Subcutaneous abdominal adipose tissue (tissue), 5 donors: ENCODE results near the gene CTDNEP1.

Experiments used
- H3K27ac ChIP-seq: one replicate; pipeline ENCODE4 v1.7.0; 2013; ENCODE audit warnings: low read depth, mild to moderate bottlenecking, inconsistent platforms, low read length, moderate library complexity
- H3K27me3 ChIP-seq, 5 donors: one replicate each; pipeline ENCODE4 v1.7.0; 2013; ENCODE audit warnings: low read length in 5 of 5, inconsistent platforms in 1 of 5; ENCODE audit not compliant: control insufficient read depth in 5 of 5, insufficient read depth in 4 of 5
- H3K36me3 ChIP-seq, 5 donors: one replicate each; pipeline ENCODE4 v1.7.0; 2013; ENCODE audit warnings: low read length in 5 of 5; ENCODE audit not compliant: control insufficient read depth in 5 of 5, insufficient read depth in 5 of 5
- H3K4me1 ChIP-seq, 5 donors: one replicate each; pipeline ENCODE4 v1.7.0; 2013; ENCODE audit warnings: low read length in 5 of 5, mild to moderate bottlenecking in 3 of 5, moderate library complexity in 1 of 5; ENCODE audit not compliant: control insufficient read depth in 5 of 5, insufficient read depth in 5 of 5
- H3K4me3 ChIP-seq, 5 donors: one replicate each; pipeline ENCODE4 v1.7.0; 2013; ENCODE audit warnings: low read length in 5 of 5, low read depth in 1 of 5
- H3K9ac ChIP-seq, 5 donors: one replicate each; pipeline ENCODE4 v1.7.0; 2013; ENCODE audit warnings: low read length in 5 of 5, mild to moderate bottlenecking in 4 of 5, moderate library complexity in 3 of 5
- H3K9me3 ChIP-seq, 5 donors: one replicate each; pipeline ENCODE4 v1.7.0; 2013; ENCODE audit warnings: low read length in 5 of 5; ENCODE audit not compliant: control insufficient read depth in 5 of 5
- donor health status: healthy.
- donor health status: healthy.
- donor health status: healthy.
- donor health status: healthy.
- donor health status: healthy.

Gene CTDNEP1

GRCh38 chr17:7234083-7234951 lies 17.2 kb downstream of the CTDNEP1 start, which contains the start of gene DVL2:
Gene DVL2 (minus strand): TSS chr17:7234517. CDS start chr17:7234262, 255 bp downstream.
- H3K27ac ChIP-seq = peak within 1 kb of the TSS; percentile 92
- H3K27me3 ChIP-seq = no peaks in the 10 kb centered on the region
- peaks cover 5 to 50% (median 42%) of the 10 kb centered on the region in 5 donors for H3K4me1 ChIP-seq
- H3K9ac ChIP-seq = peak within 1 kb of the TSS; percentile 78 to 91 (median 85)
- H3K4me3 ChIP-seq = peak within 1 kb of the TSS; percentile 78 to 87 (median 84)
- H3K9me3 ChIP-seq = no peaks in the 10 kb centered on the region
- H3K36me3 ChIP-seq = peaks cover 0 to 32% (median 29%) of the 10 kb centered on the region in 5 donors

GRCh38 chr17:7233701-7234082 lies 17.8 kb downstream of the CTDNEP1 start:
- H3K27me3 ChIP-seq = no peaks in the 10 kb centered on the region
- peaks cover 0 to 38% (median 35%) of the 10 kb centered on the region in 5 donors for H3K36me3 ChIP-seq
- no peaks in the 10 kb centered on the region for H3K9me3 ChIP-seq
- peak overlapping the region; percentile 78 to 87 (median 84) for H3K4me3 ChIP-seq
- H3K4me1 ChIP-seq = peaks cover 5 to 48% (median 42%) of the 10 kb centered on the region in 5 donors
- H3K27ac ChIP-seq = peak overlapping the region; percentile 92
- H3K9ac ChIP-seq = peak overlapping the region; percentile 78 to 91 (median 82)

- no peaks in the 10 kb centered on the region for H3K9me3 ChIP-seq
- H3K4me1 ChIP-seq = peaks cover 2 to 42% (median 37%) of the 10 kb centered on the region in 5 donors
- peak overlapping the region in 1 of 5 donors; percentile 46 for H3K4me3 ChIP-seq
- H3K9ac ChIP-seq = peak overlapping the region in 1 of 5 donors; percentile 2
- no peaks in the 10 kb centered on the region for H3K27me3 ChIP-seq
- H3K36me3 ChIP-seq = peaks cover 3 to 54% (median 49%) of the 10 kb centered on the region in 5 donors
- H3K27ac ChIP-seq = no peak overlapping the region
These were observed 19.4 kb downstream of the CTDNEP1 start for GRCh38 chr17:7232114-7232513.

GRCh38 chr17:7229504-7229903 lies 22.0 kb downstream of the CTDNEP1 start:
- H3K27ac ChIP-seq = no peak overlapping the region
- no peaks in the 10 kb centered on the region for H3K9me3 ChIP-seq
- peaks cover 3 to 62% (median 60%) of the 10 kb centered on the region in 5 donors for H3K36me3 ChIP-seq

GRCh38 chr17:7228920-7229319 lies 22.6 kb downstream of the CTDNEP1 start:
- Histone ChIP-seq H3K27ac (no peak overlapping the region), H3K27me3 (no peaks in the 10 kb centered on the region), H3K9me3 (no peaks in the 10 kb centered on the region), H3K36me3 (peaks cover 3 to 67% (median 65%) of the 10 kb centered on the region in 5 donors), H3K9ac (no peak overlapping the region), H3K4me1 (peaks cover 2 to 34% (median 30%) of the 10 kb centered on the region in 5 donors), H3K4me3 (no peak overlapping the region)

More at GRCh38 chr17:7229504-7229903, 22.0 kb downstream of the CTDNEP1 start:
- Histone ChIP-seq H3K9ac (no peak overlapping the region), H3K27me3 (no peaks in the 10 kb centered on the region), H3K4me3 (no peak overlapping the region), H3K4me1 (peaks cover 2 to 30% (median 29%) of the 10 kb centered on the region in 5 donors)

GRCh38 chr17:7226721-7227710 lies 24.5 kb downstream of the CTDNEP1 start:
- Histone ChIP-seq H3K4me1 (peaks cover 0 to 33% (median 20%) of the 10 kb centered on the region in 5 donors), H3K9ac (no peak overlapping the region), H3K4me3 (no peak overlapping the region), H3K36me3 (peaks cover 3 to 86% (median 84%) of the 10 kb centered on the region in 5 donors), H3K9me3 (no peaks in the 10 kb centered on the region), H3K27me3 (no peaks in the 10 kb centered on the region), H3K27ac (no peak overlapping the region)

- Histone ChIP-seq H3K36me3 (peaks cover 3 to 96% (median 94%) of the 10 kb centered on the region in 5 donors), H3K4me3 (no peak overlapping the region), H3K4me1 (peaks cover 5 to 40% (median 29%) of the 10 kb centered on the region in 5 donors), H3K9me3 (no peaks in the 10 kb centered on the region), H3K27me3 (no peaks in the 10 kb centered on the region), H3K9ac (no peak overlapping the region), H3K27ac (no peak overlapping the region)
These were observed 25.7 kb downstream of the CTDNEP1 start for GRCh38 chr17:7225711-7226331.

GRCh38 chr17:7224661-7225111 lies 26.8 kb downstream of the CTDNEP1 start:
- peaks cover 0 to 4% (median 0%) of the 10 kb centered on the region in 5 donors for H3K27me3 ChIP-seq
- peaks cover 3 to 86% (median 84%) of the 10 kb centered on the region in 5 donors for H3K36me3 ChIP-seq
- H3K27ac ChIP-seq = no peak overlapping the region
- H3K4me1 ChIP-seq = peaks cover 12 to 48% (median 37%) of the 10 kb centered on the region in 5 donors
- H3K4me3 ChIP-seq = no peak overlapping the region
- H3K9me3 ChIP-seq = no peaks in the 10 kb centered on the region
- H3K9ac ChIP-seq = no peak overlapping the region

- Histone ChIP-seq H3K4me3 (no peak overlapping the region), H3K4me1 (peaks cover 12 to 53% (median 42%) of the 10 kb centered on the region in 5 donors), H3K27ac (no peak overlapping the region), H3K27me3 (peaks cover 0 to 4% (median 0%) of the 10 kb centered on the region in 5 donors), H3K9me3 (no peaks in the 10 kb centered on the region), H3K9ac (no peak overlapping the region), H3K36me3 (peaks cover 3 to 80% (median 78%) of the 10 kb centered on the region in 5 donors)
These were observed 27.4 kb downstream of the CTDNEP1 start for GRCh38 chr17:7224110-7224509.
